Measurements from ENCODE around the gene STK32A.

Gene STK32A

DNA sequence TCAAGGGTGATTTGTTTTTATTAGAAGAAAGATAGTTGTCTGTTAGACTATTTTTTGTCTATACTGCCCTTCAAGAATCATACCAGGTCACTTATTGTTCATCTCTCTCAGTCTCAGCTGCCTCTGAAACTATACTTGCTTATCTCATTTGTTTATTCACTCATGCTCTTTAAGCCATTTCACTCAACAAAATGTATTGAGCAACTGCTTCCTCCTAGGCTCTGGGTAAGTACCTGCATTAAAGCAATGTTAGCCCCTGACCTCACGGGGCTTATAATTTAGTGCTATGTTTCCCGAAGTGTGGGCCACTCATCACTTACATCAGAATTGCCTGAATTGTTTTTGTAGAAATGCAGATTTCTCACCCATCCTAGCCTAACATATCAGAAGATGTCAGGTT is 174.2 kb downstream of the STK32A start:
- DNase-seq (ENCODE audit: extremely low read depth, low read depth) = no peak
- TF ChIP-seq, protein P1, sequence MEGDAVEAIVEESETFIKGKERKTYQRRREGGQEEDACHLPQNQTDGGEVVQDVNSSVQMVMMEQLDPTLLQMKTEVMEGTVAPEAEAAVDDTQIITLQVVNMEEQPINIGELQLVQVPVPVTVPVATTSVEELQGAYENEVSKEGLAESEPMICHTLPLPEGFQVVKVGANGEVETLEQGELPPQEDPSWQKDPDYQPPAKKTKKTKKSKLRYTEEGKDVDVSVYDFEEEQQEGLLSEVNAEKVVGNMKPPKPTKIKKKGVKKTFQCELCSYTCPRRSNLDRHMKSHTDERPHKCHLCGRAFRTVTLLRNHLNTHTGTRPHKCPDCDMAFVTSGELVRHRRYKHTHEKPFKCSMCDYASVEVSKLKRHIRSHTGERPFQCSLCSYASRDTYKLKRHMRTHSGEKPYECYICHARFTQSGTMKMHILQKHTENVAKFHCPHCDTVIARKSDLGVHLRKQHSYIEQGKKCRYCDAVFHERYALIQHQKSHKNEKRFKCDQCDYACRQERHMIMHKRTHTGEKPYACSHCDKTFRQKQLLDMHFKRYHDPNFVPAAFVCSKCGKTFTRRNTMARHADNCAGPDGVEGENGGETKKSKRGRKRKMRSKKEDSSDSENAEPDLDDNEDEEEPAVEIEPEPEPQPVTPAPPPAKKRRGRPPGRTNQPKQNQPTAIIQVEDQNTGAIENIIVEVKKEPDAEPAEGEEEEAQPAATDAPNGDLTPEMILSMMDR (IDR thresholded peaks at IDR 0.05; ENCODE audit: low read depth, low read length) = no peak

DNA sequence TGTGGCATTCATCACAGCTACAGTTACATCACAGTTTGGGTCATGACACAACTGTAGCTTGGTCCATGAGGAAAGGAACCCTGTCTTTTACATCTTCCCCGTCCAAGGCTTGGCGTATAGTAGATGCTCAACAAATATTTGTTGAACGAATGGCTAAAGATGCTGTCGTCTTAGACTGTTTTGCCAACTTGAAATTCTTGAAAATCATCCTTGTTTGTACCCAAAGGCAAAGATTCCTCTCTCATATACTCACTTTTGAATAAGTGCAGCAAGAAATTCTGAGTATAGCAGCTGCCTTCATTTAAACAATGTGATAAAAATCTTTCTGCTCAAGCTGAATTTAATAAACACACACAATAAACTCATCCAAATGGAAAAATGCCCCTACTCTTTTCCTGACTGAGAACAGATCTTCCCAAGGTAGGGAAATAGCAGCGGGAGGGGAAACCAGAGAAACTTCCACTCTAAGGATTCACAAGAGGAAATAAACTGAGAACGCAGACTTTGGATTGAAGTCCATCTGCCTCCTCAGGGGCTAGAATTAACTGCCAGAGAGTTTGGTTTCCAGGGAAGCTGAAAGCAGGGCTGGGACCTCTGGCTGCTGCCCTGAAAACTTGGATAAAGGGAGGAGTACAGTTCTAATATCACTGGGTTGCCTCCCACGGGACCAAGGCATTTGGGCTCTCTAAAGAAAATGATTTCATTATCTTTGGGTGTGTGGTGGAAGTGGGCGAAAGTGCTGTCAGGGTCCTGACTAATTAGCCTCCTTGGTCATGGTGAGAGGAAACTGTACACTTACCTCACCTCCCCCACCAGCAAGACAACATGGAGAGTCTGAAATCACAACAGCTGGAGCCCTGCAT is 175.9 kb downstream of the STK32A start:
- TF ChIP-seq, protein P1 (IDR thresholded peaks at IDR 0.05; ENCODE audit: low read depth, low read length) = no peak
- no peak for DNase-seq (ENCODE audit: extremely low read depth, low read depth)

DNA sequence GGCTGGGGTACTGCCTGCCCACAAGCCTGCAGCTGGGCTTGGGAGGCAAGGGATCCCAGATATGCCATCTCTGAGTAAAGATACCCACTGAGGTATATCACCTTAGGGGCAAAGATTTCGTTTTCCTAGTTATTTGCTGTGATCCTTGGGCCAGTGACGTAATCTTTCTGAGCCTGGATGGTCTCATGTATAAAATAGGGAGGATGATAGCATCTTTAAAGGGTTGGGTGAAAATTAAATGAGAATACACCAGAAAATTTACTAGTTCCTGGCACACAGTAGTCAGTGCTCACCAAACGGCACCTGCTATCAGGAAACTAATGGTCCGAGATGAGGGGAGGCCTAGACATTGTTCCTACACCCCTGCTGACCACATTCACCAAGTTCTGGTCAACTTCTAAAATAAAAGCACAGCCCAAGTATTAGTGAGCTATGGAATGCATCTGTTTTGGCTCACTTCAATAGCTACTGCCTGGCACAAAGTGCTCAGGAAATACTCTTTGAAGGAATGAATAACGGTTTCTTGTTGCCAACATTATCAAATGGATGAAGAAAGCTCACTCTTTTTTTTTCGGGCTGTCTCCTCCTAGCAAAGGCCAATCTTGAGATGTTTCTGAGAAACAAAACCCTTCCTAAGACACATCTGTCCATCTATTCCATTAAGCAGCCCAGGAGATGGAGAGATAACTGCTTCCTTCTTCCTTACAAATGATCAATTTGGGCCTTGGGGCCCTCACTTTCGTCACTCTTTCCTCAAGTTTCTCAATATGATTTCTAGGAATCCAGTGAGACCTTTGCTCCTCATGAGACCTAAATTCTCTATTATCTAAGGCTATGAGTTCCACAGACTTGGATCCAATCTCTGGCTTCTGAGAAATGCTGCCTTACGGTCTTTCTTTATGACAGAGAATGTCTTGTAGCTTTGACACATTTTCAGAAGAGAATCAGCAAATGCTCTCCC is 176.8 kb downstream of the STK32A start:
- TF ChIP-seq, protein P1 (IDR thresholded peaks at IDR 0.05; ENCODE audit: low read depth, low read length) = no peak
- no peak for DNase-seq (ENCODE audit: extremely low read depth, low read depth)

DNA sequence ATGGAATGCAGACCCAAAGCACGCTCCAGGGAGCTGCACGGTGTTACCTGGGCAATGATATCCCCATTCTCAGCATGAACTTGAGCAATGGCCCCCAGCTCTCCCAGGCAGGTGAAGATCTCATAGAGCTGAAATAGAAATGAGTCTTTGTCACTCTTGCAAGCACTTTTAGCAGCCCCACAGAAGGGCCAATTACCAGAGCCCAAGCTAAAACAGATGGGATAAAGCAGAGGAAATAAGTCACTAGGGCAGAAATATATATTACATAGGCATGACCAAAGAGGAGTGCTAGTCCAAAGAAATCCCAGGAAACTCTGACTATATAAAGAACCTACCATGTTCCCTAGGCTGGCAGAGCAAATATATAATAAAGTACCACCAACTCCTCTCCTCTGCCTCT is 177.7 kb downstream of the STK32A start:
- TF ChIP-seq, protein P1 (IDR thresholded peaks at IDR 0.05; ENCODE audit: low read depth, low read length) = no peak
- DNase-seq (ENCODE audit: extremely low read depth, low read depth) = no peak

DNA sequence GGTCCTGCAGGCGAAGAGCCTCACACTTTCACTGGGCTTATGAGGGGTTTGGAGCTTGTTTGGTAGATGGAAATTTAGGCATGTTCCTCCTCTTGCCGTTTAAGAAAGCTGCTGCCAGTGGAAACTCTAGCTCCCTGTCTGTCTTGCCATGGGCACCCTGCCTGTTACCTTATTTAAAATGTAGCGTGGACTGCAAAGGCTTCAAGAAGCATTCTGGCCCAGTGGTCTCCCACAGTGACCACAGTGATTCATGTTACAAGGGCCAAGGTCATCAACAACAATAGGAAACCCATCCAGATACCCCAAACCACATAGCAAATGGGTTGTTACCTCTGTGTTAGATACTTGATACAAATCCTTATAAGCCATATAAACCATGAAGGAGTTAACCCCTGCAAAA is 178.4 kb downstream of the STK32A start:
- DNase-seq (ENCODE audit: extremely low read depth, low read depth) = no peak
- TF ChIP-seq, protein P1 (IDR thresholded peaks at IDR 0.05; ENCODE audit: low read depth, low read length) = no peak

DNA sequence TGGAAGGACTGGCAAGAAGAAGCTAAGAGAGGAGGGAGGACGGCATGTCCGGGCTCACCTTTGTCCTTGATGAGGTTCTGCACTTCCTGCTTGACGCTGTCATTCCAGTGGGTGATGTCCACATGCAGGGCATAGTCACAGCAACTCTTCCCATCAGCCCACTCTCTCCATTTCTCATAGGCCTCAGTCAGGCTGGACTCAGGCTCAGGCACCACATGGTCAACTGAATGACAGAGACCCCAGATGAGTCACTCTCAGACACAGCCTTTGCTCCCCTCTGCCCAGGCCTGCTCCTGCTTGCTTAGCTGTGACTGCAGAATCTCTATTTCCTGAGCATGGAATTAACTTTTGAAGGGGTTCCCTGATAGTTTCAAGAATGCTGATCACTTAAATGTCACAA is 180.8 kb downstream of the STK32A start:
- no peak for DNase-seq (ENCODE audit: extremely low read depth, low read depth)
- TF ChIP-seq, protein P1 (IDR thresholded peaks at IDR 0.05; ENCODE audit: low read depth, low read length) = no peak

Measured in AG09319 (cell line).